ENCODE measurements around the gene SLC38A11.
"Not testable (repeated sequence)": the region's sequence is repeated elsewhere in the genome, so short reads cannot be mapped to it uniquely, and the experiment has no call there.

Gene SLC38A11

DNA sequence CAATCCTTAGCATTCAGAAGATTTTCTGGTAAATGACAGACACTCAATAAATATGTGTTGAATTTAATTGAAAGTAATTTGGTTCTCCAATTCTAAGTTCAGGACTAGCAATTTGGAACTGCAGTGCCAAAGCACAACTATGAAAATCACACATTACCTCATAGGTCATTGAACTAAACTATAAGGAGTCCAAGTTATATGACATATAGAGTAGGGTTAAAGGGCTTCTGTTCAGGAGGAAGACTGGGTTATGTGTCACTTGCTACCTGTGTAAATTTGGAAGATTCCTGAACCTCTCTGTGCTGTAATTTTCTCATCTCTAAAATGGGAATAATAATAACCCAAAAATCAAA lies 85.9 kb downstream of the SLC38A11 start:
- POLR2A ChIA-PET (ENCODE audit: low non-redundant PET), result no interaction called here
- DNase-seq (ENCODE audit: low spot score), result no peak
- TF ChIP-seq, protein P1, sequence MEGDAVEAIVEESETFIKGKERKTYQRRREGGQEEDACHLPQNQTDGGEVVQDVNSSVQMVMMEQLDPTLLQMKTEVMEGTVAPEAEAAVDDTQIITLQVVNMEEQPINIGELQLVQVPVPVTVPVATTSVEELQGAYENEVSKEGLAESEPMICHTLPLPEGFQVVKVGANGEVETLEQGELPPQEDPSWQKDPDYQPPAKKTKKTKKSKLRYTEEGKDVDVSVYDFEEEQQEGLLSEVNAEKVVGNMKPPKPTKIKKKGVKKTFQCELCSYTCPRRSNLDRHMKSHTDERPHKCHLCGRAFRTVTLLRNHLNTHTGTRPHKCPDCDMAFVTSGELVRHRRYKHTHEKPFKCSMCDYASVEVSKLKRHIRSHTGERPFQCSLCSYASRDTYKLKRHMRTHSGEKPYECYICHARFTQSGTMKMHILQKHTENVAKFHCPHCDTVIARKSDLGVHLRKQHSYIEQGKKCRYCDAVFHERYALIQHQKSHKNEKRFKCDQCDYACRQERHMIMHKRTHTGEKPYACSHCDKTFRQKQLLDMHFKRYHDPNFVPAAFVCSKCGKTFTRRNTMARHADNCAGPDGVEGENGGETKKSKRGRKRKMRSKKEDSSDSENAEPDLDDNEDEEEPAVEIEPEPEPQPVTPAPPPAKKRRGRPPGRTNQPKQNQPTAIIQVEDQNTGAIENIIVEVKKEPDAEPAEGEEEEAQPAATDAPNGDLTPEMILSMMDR (conservative IDR thresholded peaks at IDR 0.05; ENCODE audit: low read depth), result no peak
- no peak overlapping the region for H3K27ac ChIP-seq
- CTCF ChIA-PET, result interaction anchor here (0.5 kb wide), 1 partner anchor 236 kb away, joined by 3 read pairs; no protein-coding TSS in a partner anchor

DNA sequence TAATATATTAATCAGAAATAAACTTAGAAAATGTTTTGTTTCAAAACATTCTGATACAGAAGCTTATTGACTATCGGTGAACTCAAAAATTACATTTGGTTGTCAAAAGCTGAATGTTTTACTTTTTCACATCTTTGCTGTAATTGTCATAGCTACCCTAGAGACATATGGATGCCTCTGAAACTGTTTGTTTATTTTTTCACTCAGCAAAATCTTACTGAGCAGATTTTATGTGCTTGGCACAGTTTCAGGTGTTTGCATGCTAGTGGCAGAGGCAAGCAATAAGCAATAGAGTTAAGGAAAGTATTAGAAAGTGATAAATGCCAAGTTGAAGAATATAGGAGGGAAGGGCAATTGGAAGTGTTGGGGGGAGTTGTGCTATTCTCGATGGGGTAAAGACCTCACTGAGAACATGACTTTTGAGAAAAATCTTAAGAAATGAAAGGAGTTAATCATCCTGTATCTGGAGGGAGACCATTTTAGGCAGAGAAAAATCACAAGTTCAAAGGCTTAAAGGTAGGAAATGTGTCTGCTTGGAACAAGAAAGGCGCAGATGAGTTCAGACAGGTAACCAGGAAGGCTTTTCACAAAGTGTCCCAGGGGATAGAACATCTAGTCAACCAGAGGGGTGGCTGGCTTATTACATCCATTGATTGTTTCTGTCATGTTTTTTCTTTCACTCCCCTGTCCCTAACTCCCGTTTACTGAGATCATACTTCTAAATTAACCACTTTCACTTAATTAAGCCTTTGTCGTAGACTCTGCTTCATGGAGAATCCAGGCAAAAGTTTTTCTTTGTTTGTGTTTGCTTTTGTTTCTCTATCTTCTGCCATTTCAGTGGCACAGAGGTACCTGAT lies 86.5 kb downstream of the SLC38A11 start:
- CTCF ChIA-PET, result interaction anchor here (0.5 kb wide), 1 partner anchor 9 kb away, joined by 3 read pairs; no protein-coding TSS in a partner anchor
- POLR2A ChIA-PET (ENCODE audit: low non-redundant PET), result no interaction called here
- DNase-seq (ENCODE audit: low spot score), result no peak
- no peak overlapping the region for H3K27ac ChIP-seq
- TF ChIP-seq, protein P1 (conservative IDR thresholded peaks at IDR 0.05; ENCODE audit: low read depth), result no peak

DNA sequence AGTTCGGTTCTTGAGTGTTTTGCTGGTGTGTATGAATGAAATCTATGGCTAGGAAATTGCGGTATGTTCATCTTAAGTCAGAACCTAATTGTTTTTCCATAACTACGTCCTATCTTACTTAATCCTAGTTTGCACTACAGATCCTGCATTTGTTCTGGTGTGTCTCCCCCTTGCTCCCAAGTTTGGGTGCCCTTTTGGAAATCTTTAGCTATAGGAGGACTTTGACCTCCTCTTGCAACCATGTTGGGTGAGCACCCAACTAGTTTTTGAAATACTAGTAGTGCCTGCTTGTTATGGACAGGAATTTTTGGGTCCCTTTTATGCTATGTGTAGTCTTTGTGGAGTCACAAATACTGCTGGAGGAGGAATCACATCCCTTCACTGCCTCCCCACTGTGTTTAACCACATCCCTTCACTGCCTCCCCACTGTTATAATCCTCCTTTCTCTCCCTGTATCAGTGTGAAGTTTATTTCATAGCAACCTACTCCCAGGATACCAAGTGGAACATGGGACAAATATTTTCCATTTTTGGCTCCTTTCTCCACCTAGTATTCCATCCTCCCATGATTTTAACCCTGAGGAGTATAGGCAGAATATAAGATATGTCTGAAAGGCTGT lies 87.4 kb downstream of the SLC38A11 start:
- H3K27ac ChIP-seq, result no peak overlapping the region
- ChIA-PET CTCF (interaction anchor here (0.5 kb wide), 1 partner anchor 10 kb away, joined by 3 read pairs; no protein-coding TSS in a partner anchor), POLR2A (ENCODE audit: low non-redundant PET) (no interaction called here)
- no peak for DNase-seq (ENCODE audit: low spot score)
- TF ChIP-seq, protein P1 (conservative IDR thresholded peaks at IDR 0.05; ENCODE audit: low read depth), result no peak

DNA sequence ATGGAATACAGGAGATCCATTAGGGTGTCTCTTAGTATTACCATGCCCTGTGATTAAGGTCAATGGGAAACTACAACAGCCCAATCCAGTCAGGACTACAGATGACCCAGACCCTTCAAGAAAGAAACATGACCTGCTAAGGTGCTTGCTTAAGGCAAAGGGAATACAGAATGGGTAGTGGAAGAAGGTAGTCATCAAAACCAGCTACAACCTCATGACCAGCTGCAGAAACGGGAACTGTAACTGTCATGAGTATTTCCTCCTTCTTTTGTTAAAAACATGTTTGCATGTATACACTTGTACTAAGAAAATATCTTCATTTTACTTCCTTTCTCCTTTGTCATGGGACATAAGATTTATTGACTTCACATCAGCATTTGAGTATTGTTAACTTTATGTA lies 88.9 kb downstream of the SLC38A11 start:
- H3K27ac ChIP-seq; POLR2A ChIA-PET (ENCODE audit: low non-redundant PET); DNase-seq (ENCODE audit: low spot score); CTCF ChIA-PET: not testable (repeated sequence)

DNA sequence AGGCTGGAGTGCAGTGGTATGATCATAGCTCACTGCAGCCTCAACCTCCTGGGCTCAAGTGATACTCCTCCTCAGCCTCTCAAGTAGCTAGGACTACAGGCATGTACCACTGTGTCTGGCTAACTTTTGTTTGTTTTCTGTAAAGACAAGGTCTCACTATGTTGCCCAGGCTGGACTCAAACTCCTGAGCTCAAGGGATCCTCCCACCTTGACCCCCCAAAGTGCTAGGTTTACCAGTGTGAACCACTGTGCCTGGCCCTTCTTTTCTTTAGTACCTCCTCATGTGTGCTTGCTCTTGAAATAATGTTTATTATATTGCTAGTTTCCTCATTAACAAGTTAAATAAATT lies 94.7 kb downstream of the SLC38A11 start:
- H3K27ac ChIP-seq, result no peak overlapping the region
- ChIA-PET POLR2A (ENCODE audit: low non-redundant PET) (interaction anchor here (0.6 kb wide), 1 partner anchor 17 kb away, joined by 3 read pairs; no protein-coding TSS in a partner anchor), CTCF (interaction anchor here (0.7 kb wide), 1 partner anchor 34 kb away, joined by 3 read pairs; no protein-coding TSS in a partner anchor)
- DNase-seq (ENCODE audit: low spot score), result no peak
- TF ChIP-seq, protein P1 (conservative IDR thresholded peaks at IDR 0.05; ENCODE audit: low read depth), result no peak

DNA sequence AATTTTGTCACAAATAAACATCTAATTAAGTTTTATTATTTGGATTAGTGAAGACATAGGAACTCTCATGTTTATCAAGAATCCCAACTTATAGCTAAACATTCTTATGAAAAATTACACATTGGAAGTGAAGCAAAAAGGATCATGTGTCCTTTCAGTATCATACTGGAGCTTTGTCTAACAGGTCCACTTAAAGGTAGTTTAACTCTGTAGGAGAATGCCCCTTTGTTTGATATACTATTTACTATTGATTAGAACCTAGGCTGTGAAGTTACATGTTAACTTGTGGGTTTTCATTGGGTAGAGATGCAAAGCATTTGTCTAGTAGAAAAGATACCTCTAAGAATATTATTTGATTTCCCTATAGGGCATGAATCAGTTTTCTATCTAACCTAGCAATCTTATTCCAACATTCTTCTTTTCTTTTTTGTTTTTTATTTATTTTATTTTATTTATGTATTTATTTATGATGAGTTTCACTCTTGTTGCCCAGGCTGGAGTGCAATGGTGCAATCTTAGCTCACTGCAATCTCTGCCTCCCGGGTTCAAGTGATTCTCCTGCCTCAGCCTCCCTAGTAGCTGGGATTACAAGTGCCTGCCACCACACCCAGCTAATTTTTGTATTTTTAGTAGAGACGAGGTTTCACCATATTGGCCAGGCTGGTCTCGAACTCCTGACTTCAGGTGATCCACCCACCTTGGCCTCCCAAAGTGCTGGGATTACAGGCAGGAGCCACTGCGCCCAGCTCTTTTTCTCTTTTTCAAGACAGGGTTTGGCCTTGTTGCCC lies 95.2 kb downstream of the SLC38A11 start:
- DNase-seq (ENCODE audit: low spot score); POLR2A ChIA-PET (ENCODE audit: low non-redundant PET); H3K27ac ChIP-seq: not testable (repeated sequence)
- CTCF ChIA-PET, result interaction anchor here (0.7 to 1.5 kb wide), 4 partner anchors 12 to 343 kb away, joined by 3 to 7 read pairs (median 4); partner anchors contain the start of genes COBLL1 and SCN3A

DNA sequence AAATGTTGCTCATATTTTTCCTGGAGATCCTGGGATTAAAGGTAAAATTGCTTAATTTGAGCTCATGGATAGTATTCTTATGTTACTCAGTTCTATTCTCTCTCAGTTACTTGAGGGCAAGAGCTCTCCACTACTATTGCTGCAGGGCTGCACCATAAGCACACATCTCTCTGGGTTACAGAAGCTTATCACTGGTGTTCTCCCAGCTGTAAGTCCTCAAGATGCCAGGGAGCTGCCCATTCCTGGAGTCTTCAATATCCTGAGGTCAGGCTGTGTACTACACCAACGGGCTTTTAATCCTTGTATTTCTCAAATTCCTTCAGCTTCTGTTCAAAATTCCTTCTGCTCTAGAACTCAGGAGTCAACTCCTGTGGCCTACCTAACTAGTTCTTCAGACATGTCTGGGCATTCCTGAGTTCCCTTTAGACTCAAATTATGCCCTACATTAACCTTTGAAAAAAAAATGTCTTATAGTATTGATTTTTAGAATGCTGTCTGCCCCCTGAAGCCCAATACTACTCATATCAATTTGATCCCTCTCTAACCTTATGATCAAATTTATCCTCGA lies 96.0 kb downstream of the SLC38A11 start:
- ChIA-PET POLR2A (ENCODE audit: low non-redundant PET) (no interaction called here), CTCF (interaction anchor here (0.7 to 1.5 kb wide), 4 partner anchors 11 to 344 kb away, joined by 3 to 7 read pairs (median 4); partner anchors contain the start of genes COBLL1 and SCN3A)
- H3K27ac ChIP-seq, result no peak overlapping the region
- TF ChIP-seq, protein P1 (conservative IDR thresholded peaks at IDR 0.05; ENCODE audit: low read depth), result no peak
- no peak for DNase-seq (ENCODE audit: low spot score)
